HepG2 (cell line): ENCODE measurements around the gene SPINT3. TPM values are rescaled to one million over a fixed set of nuclear protein-coding genes. Genes with fewer than 3 reads are reported as not detected.

Experiments
- ATAC-seq: fragments of 200-7000 bp; cut with Tn5 transposase; 3 replicates; pipeline ENCODE4 v1.9.1; 2020; ENCODE audit warnings: mild to moderate bottlenecking, moderate library complexity
- BruUV-seq: library from RNA; stranded (reverse); fragments of 400-500 nt; replicated peaks from 2 replicates; lab custom pipeline; 2021; lab: Mats Ljungman, UMichigan
- CTCF ChIA-PET: fragments of 300-600 bp; formaldehyde crosslinking; extraction: SDS; loops from one replicate; lab custom pipeline; 2021; ENCODE audit warnings: low total read pairs, inconsistent platforms, low intra/inter-chr PET ratio; lab: Yijun Ruan, JAX
- POLR2A ChIA-PET: fragments of 350-600 bp; sonication (Branson Sonifier 250); formaldehyde crosslinking; loops from one replicate; lab custom pipeline; 2020; ENCODE audit warnings: antibody characterized with exemption, inconsistent platforms; lab: Yijun Ruan, JAX
- DNase-seq: peaks from one replicate; pipeline ENCODE4 v3.0.0-alpha.2; 2015; ENCODE audit warnings: low spot score
- FAIRE-seq: peaks from 3 replicates; lab custom pipeline; 2011; peaks lifted over from hg19 to GRCh38; lab: Jason Lieb, UNC
- H2AFZ ChIP-seq: one replicate; pipeline ENCODE4 v1.6.1; 2011; ENCODE audit warnings: low read length, inconsistent platforms
- H3K27ac ChIP-seq: fragments of 300-600 bp; 3 replicates; pipeline ENCODE4 v1.8.0; 2011; ENCODE audit warnings: mixed run types, mild to moderate bottlenecking, mixed read lengths, low read length, inconsistent platforms; ENCODE audit not compliant: insufficient read depth; ENCODE audit errors: extremely low read length
- H3K27me3 ChIP-seq, 2 experiments: fragments of 200-600 bp in 1 of 2; 2 replicates in 1 of 2; 3 replicates in 1 of 2; pipeline versions ENCODE4 v1.6.0 to v1.8.0; 2011; ENCODE audit warnings: low read length in 2 of 2, mild to moderate bottlenecking in 2 of 2, moderate library complexity in 2 of 2, inconsistent platforms in 1 of 2; ENCODE audit not compliant: insufficient read depth in 2 of 2, control insufficient read depth in 1 of 2
- H3K36me3 ChIP-seq, 2 experiments: fragments of 200-600 bp in 1 of 2; replicated peaks in 1 of 2; 2 replicates in 1 of 2; 3 replicates in 1 of 2; pipeline versions ENCODE4 v1.5.1 to v1.8.0; 2011; ENCODE audit warnings: low read length in 2 of 2, inconsistent platforms in 1 of 2; ENCODE audit not compliant: insufficient read depth in 2 of 2, control insufficient read depth in 1 of 2
- H3K4me1 ChIP-seq: 2 replicates; pipeline ENCODE4 v1.5.1; 2012; ENCODE audit warnings: low read length, inconsistent platforms; ENCODE audit not compliant: insufficient read depth
- H3K4me2 ChIP-seq: 2 replicates; pipeline ENCODE4 v1.6.0; 2011; ENCODE audit warnings: low read depth, low read length, inconsistent platforms
- H3K4me3 ChIP-seq, 3 experiments: fragments of 200-600 bp in 1 of 3; sonication (generic), shearing (Covaris generic) in 1 of 3; replicated peaks in 1 of 3; 2 replicates each; pipeline ENCODE4 v1.5.1; 2011 to 2016; ENCODE audit warnings: low read length in 3 of 3, inconsistent platforms in 2 of 3, low read depth in 2 of 3, mild to moderate bottlenecking in 2 of 3, control low read depth in 1 of 3, mixed read lengths in 1 of 3; ENCODE audit not compliant: insufficient read depth in 1 of 3
- H3K79me2 ChIP-seq: one replicate; pipeline ENCODE4 v1.6.1; 2011; ENCODE audit warnings: low read length, inconsistent platforms; ENCODE audit not compliant: insufficient read depth
- H3K9ac ChIP-seq: 2 replicates; pipeline ENCODE4 v1.6.0; 2011; ENCODE audit warnings: mild to moderate bottlenecking, low read depth, low read length, inconsistent platforms; ENCODE audit not compliant: insufficient read depth
- H3K9me3 ChIP-seq: 2 replicates; pipeline ENCODE4 v1.5.1; 2012; ENCODE audit warnings: mild to moderate bottlenecking, low read length
- H4K20me1 ChIP-seq: 2 replicates; pipeline ENCODE4 v1.6.0; 2011; ENCODE audit warnings: inconsistent platforms, mild to moderate bottlenecking, low read length, moderate library complexity; ENCODE audit not compliant: insufficient read depth
- ARNT ChIP-seq: fragments of 450-650 bp; IDR thresholded peaks from 2 replicates; pipeline ENCODE4 v1.6.1; 2017
- CEBPB ChIP-seq: IDR thresholded peaks from 2 replicates; pipeline ENCODE4 v1.6.1; 2011; ENCODE audit warnings: low read depth, low read length, improper control_type of control experiment, borderline replicate concordance
- HHEX ChIP-seq: IDR thresholded peaks from 2 replicates; pipeline ENCODE4 v1.6.1; 2016; ENCODE audit warnings: control low read depth
- IKZF4 ChIP-seq: sonication (generic); formaldehyde crosslinking; IDR thresholded peaks from 2 replicates; pipeline ENCODE4 v1.5.1; 2020; ENCODE audit warnings: borderline replicate concordance, mild to moderate bottlenecking, low read depth, missing genetic modification reagents; ENCODE audit errors: not compliant biosample characterization
- ZNF773 ChIP-seq: sonication (generic); formaldehyde crosslinking; IDR thresholded peaks from 2 replicates; pipeline ENCODE4 v1.4.0; 2020; ENCODE audit warnings: missing genetic modification reagents, borderline replicate concordance
- ZSCAN29 ChIP-seq: sonication (generic); formaldehyde crosslinking; conservative IDR thresholded peaks from 2 replicates; pipeline ENCODE4 v1.4.0; 2020; ENCODE audit warnings: mild to moderate bottlenecking, missing genetic modification reagents
- WGBS: methylation state at CpG from one replicate; pipeline ENCODE4 v1.1.6; 2017; ENCODE audit warnings: low lambda C conversion rate; 5-methylcytosine and 5-hydroxymethylcytosine counted together
- in situ Hi-C: cut with HindIII; loops from 2 replicates; pipeline ENCODE4 v1.10.0; 2017; ENCODE audit warnings: low pct_unique_long_range_greater_than_20kb; ENCODE audit not compliant: extremely low pct_ligation_motif_present
- intact Hi-C: fragments of 100-400 bp; cut with micrococcal nuclease; formaldehyde crosslinking; loops from one replicate; pipeline ENCODE4 v1.10.0; 2022; ENCODE audit not compliant: unreplicated experiment
- polyA plus RNA-seq, 8 experiments: library from polyadenylated mRNA; depleted of rRNA in 3 of 8; stranded (reverse) in 7 of 8; unstranded in 1 of 8; fragments of >200 nt; fragmentation: Illumina TruSeq in 4 of 8; extraction: Trizol in 4 of 8; gene quantifications; 2 replicates each; pipeline versions ENCODE4 v1.2.1 to v1.2.3, GENCODE V29; 2011 to 2016; ENCODE audit warnings: low read depth in 4 of 8, missing spikeins in 1 of 8, mixed read lengths in 1 of 8; ENCODE audit not compliant: insufficient read depth in 1 of 8
- total RNA-seq, 5 experiments: library from RNA; depleted of rRNA; stranded (reverse); fragments of >200 nt; fragmentation: Illumina TruSeq; extraction: Trizol; gene quantifications; 2 replicates each; pipeline ENCODE4 v1.2.3, GENCODE V29; 2016; ENCODE audit warnings: low read depth in 1 of 5

SPINT3 gene
- total and polyA plus RNA-seq, 2 of the 13 experiments (the other 11 are each of a cell fraction or from before 2014, with no cell fraction given) = not detected

GRCh38 chr20:45510242-45510862, 5.1 kb downstream of the SPINT3 start:
- WGBS = 1% methylated on average over 5 of the region's 5 CpGs
- TF ChIP-seq ARNT = no peak
- peak; percentile 48; the same call in 1 of the 2 replicates for TF ChIP-seq CEBPB
- no peak for FAIRE-seq
- POLR2A ChIA-PET = no interaction called here
- CTCF ChIA-PET = no interaction called here
- no peak for ATAC-seq
- H3K79me2 ChIP-seq = no peaks in the 10 kb centered on the region
- H3K9ac ChIP-seq = no peak overlapping the region
- no TSS peak for BruUV-seq
- intact Hi-C loops = no loop called here
- H3K27ac ChIP-seq = no peak overlapping the region
- H3K9me3 ChIP-seq = no peaks in the 10 kb centered on the region
- DNase-seq = no peak
- H3K4me3 ChIP-seq = no peak overlapping the region
- H3K4me2 ChIP-seq = no peak overlapping the region
- H3K4me1 ChIP-seq = peaks cover 6% of the 10 kb centered on the region; the same call in 1 of the 2 replicates
- in situ Hi-C loops = no loop called here
- no peaks in the 10 kb centered on the region for H4K20me1 ChIP-seq
- peaks cover 0 to 15% of the 10 kb centered on the region in 2 experiments; a peak in 2 of 5 replicates for H3K27me3 ChIP-seq
- no peak overlapping the region for H2AFZ ChIP-seq
- no peaks in the 10 kb centered on the region for H3K36me3 ChIP-seq

GRCh38 chr20:45509091-45509490, 6.3 kb downstream of the SPINT3 start:
- no peaks in the 10 kb centered on the region for H3K9me3 ChIP-seq
- H3K4me2 ChIP-seq = no peak overlapping the region
- no peaks in the 10 kb centered on the region for H4K20me1 ChIP-seq
- BruUV-seq = no TSS peak
- H3K4me3 ChIP-seq = no peak overlapping the region
- WGBS = 53% methylated on average over 4 of the region's 4 CpGs
- FAIRE-seq (no peak), ATAC-seq (no peak), DNase-seq (no peak)
- H3K27me3 ChIP-seq = peaks cover 0 to 15% of the 10 kb centered on the region in 2 experiments; a peak in 2 of 5 replicates
- POLR2A ChIA-PET = no interaction called here
- intact Hi-C loops (no loop called here), in situ Hi-C loops (no loop called here)
- peaks cover 6% of the 10 kb centered on the region; the same call in 1 of the 2 replicates for H3K4me1 ChIP-seq
- CTCF ChIA-PET = no interaction called here
- no peak overlapping the region for H2AFZ ChIP-seq
- H3K36me3 ChIP-seq = no peaks in the 10 kb centered on the region
- no peak overlapping the region for H3K9ac ChIP-seq
- H3K79me2 ChIP-seq = no peaks in the 10 kb centered on the region
- no peak overlapping the region for H3K27ac ChIP-seq
- TF ChIP-seq ZNF773 (CRISPR knock-in tag) (no peak), ZSCAN29 (CRISPR knock-in tag) (no peak), IKZF4 (no peak), HHEX (CRISPR knock-in tag) (no peak)
